Adipocyte (in vitro differentiated cells): ENCODE measurements around the gene ABHD10.
A peak's percentile ranks its signal among the peaks of the same experiment; 100 is the strongest.

Experiments used
- DNase-seq: peaks from one replicate; pipeline ENCODE4 v3.0.0-alpha.2; 2015; ENCODE audit warnings: low read depth
- H3K27me3 ChIP-seq: replicated peaks from 2 replicates; pipeline ENCODE4 v1.7.0; 2013; ENCODE audit warnings: mild to moderate bottlenecking, low read length, moderate library complexity; ENCODE audit not compliant: control insufficient read depth, insufficient read depth
- H3K36me3 ChIP-seq: 2 replicates; pipeline ENCODE4 v1.7.0; 2013; ENCODE audit warnings: low read length, mild to moderate bottlenecking, moderate library complexity; ENCODE audit not compliant: control insufficient read depth, insufficient read depth, severe bottlenecking
- H3K4me1 ChIP-seq: 2 replicates; pipeline ENCODE4 v1.7.0; 2013; ENCODE audit warnings: mild to moderate bottlenecking, low read length, moderate library complexity; ENCODE audit not compliant: control insufficient read depth, insufficient read depth
- H3K4me3 ChIP-seq: 2 replicates; pipeline ENCODE4 v1.7.0; 2013; ENCODE audit warnings: mild to moderate bottlenecking, low read length, moderate library complexity
- H3K9ac ChIP-seq: 2 replicates; pipeline ENCODE4 v1.7.0; 2013; ENCODE audit warnings: mild to moderate bottlenecking, low read length, moderate library complexity
- H3K9me3 ChIP-seq: 2 replicates; pipeline ENCODE4 v1.7.0; 2013; ENCODE audit warnings: mild to moderate bottlenecking, low read length, moderate library complexity; ENCODE audit not compliant: control insufficient read depth

Gene ABHD10

GRCh38 chr3:112003321-112004080, 24.7 kb downstream of the ABHD10 start:
- Histone ChIP-seq H3K4me1 (peaks cover 21% of the 10 kb centered on the region), H3K4me3 (no peak overlapping the region), H3K9me3 (no peaks in the 10 kb centered on the region), H3K36me3 (no peaks in the 10 kb centered on the region), H3K9ac (no peak overlapping the region), H3K27me3 (peaks cover 14% of the 10 kb centered on the region)
- no peak for DNase-seq

GRCh38 chr3:112004187-112004586, 25.4 kb downstream of the ABHD10 start:
- DNase-seq: no peak
- Histone ChIP-seq H3K4me3 (no peak overlapping the region), H3K36me3 (no peaks in the 10 kb centered on the region), H3K9ac (no peak overlapping the region), H3K27me3 (peaks cover 8% of the 10 kb centered on the region), H3K9me3 (no peaks in the 10 kb centered on the region), H3K4me1 (peaks cover 19% of the 10 kb centered on the region)

GRCh38 chr3:112004669-112005068, 25.8 kb downstream of the ABHD10 start:
- H3K4me1 ChIP-seq: peaks cover 17% of the 10 kb centered on the region
- no peak overlapping the region for H3K4me3 ChIP-seq
- DNase-seq: no peak
- H3K36me3 ChIP-seq: no peaks in the 10 kb centered on the region
- H3K27me3 ChIP-seq: peaks cover 5% of the 10 kb centered on the region
- no peak overlapping the region for H3K9ac ChIP-seq
- H3K9me3 ChIP-seq: no peaks in the 10 kb centered on the region

- Histone ChIP-seq H3K27me3 (no peaks in the 10 kb centered on the region), H3K36me3 (no peaks in the 10 kb centered on the region), H3K4me3 (no peak overlapping the region), H3K4me1 (peaks cover 17% of the 10 kb centered on the region), H3K9ac (no peak overlapping the region), H3K9me3 (no peaks in the 10 kb centered on the region)
- no peak for DNase-seq
Observed at GRCh38 chr3:112005091-112005672, 26.4 kb downstream of the ABHD10 start.

- Histone ChIP-seq H3K4me3 (no peak overlapping the region), H3K27me3 (no peaks in the 10 kb centered on the region), H3K9ac (no peak overlapping the region), H3K9me3 (no peaks in the 10 kb centered on the region), H3K4me1 (peaks cover 22% of the 10 kb centered on the region), H3K36me3 (no peaks in the 10 kb centered on the region)
- peak; percentile 67 for DNase-seq
Observed at GRCh38 chr3:112007633-112008032, 28.8 kb downstream of the ABHD10 start.

- no peak overlapping the region for H3K4me3 ChIP-seq
- no peaks in the 10 kb centered on the region for H3K9me3 ChIP-seq
- no peak for DNase-seq
- no peaks in the 10 kb centered on the region for H3K36me3 ChIP-seq
- no peak overlapping the region for H3K9ac ChIP-seq
- peaks cover 27% of the 10 kb centered on the region for H3K4me1 ChIP-seq
- no peaks in the 10 kb centered on the region for H3K27me3 ChIP-seq
Observed at GRCh38 chr3:112009670-112010069, 30.8 kb downstream of the ABHD10 start.

- H3K9me3 ChIP-seq: no peaks in the 10 kb centered on the region
- DNase-seq: peak; percentile 20
- H3K4me3 ChIP-seq: no peak overlapping the region
- H3K27me3 ChIP-seq: no peaks in the 10 kb centered on the region
- no peaks in the 10 kb centered on the region for H3K36me3 ChIP-seq
- no peak overlapping the region for H3K9ac ChIP-seq
- peaks cover 27% of the 10 kb centered on the region for H3K4me1 ChIP-seq
Observed at GRCh38 chr3:112010636-112011035, 31.8 kb downstream of the ABHD10 start.

GRCh38 chr3:112011376-112011940, 32.6 kb downstream of the ABHD10 start:
- H3K4me1 ChIP-seq: peaks cover 27% of the 10 kb centered on the region
- no peak overlapping the region for H3K9ac ChIP-seq
- H3K4me3 ChIP-seq: no peak overlapping the region
- H3K27me3 ChIP-seq: no peaks in the 10 kb centered on the region
- H3K9me3 ChIP-seq: no peaks in the 10 kb centered on the region
- no peaks in the 10 kb centered on the region for H3K36me3 ChIP-seq
- no peak for DNase-seq

GRCh38 chr3:112012205-112012992, 33.6 kb downstream of the ABHD10 start:
- H3K4me1 ChIP-seq: peaks cover 29% of the 10 kb centered on the region
- no peak overlapping the region for H3K4me3 ChIP-seq
- no peaks in the 10 kb centered on the region for H3K36me3 ChIP-seq
- H3K27me3 ChIP-seq: no peaks in the 10 kb centered on the region
- no peak overlapping the region for H3K9ac ChIP-seq
- no peak for DNase-seq
- no peaks in the 10 kb centered on the region for H3K9me3 ChIP-seq

GRCh38 chr3:112013058-112013783, 34.4 kb downstream of the ABHD10 start:
- H3K27me3 ChIP-seq: no peaks in the 10 kb centered on the region
- H3K4me3 ChIP-seq: no peak overlapping the region
- no peak overlapping the region for H3K9ac ChIP-seq
- peak; percentile 89 for DNase-seq
- no peaks in the 10 kb centered on the region for H3K36me3 ChIP-seq
- peaks cover 23% of the 10 kb centered on the region for H3K4me1 ChIP-seq
- no peaks in the 10 kb centered on the region for H3K9me3 ChIP-seq

- H3K36me3 ChIP-seq: no peaks in the 10 kb centered on the region
- peaks cover 23% of the 10 kb centered on the region for H3K4me1 ChIP-seq
- H3K9ac ChIP-seq: no peak overlapping the region
- no peaks in the 10 kb centered on the region for H3K9me3 ChIP-seq
- H3K4me3 ChIP-seq: no peak overlapping the region
- H3K27me3 ChIP-seq: no peaks in the 10 kb centered on the region
- no peak for DNase-seq
Observed at GRCh38 chr3:112013784-112014143, 34.9 kb downstream of the ABHD10 start.
